GM23248 (cell line): ENCODE data around the gene ARHGAP26.

Source experiments
- EZH2 ChIP-seq: fragments of 200-600 bp; sonication (generic); IDR thresholded peaks from 2 replicates; pipeline ENCODE4 v1.6.1; 2018; ENCODE audit warnings: antibody characterized with exemption, mild to moderate bottlenecking; ENCODE audit not compliant: insufficient read depth, poor library complexity, severe bottlenecking
- EZH2phosphoT487 ChIP-seq: fragments of 200-600 bp; sonication (generic); IDR thresholded peaks from 2 replicates; pipeline ENCODE4 v1.6.1; 2018; ENCODE audit warnings: antibody characterized with exemption, moderate library complexity, mild to moderate bottlenecking, low read depth; ENCODE audit not compliant: insufficient read depth

DNA sequence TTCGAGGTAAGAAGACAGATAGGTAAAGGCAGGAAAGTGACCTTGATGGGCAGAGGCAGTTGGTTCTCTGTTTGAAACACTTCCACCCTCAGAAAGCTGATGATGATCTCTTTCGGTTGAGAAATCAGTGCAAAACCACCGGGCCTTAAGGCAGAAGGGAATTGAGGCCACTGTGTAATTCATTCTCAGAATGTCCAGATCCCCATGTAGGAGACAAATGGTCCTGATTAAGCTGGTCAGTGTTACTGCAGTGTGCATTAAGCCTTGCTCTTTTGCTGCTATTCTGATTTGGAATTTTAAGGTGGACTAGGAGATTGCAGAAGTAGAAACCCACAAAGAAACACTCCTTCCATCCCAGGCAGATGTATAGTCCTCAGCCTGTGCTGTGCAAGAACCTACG lies 255.2 kb downstream of the ARHGAP26 start:
- TF ChIP-seq EZH2 (no peak), EZH2phosphoT487 (no peak)
